Dendritic cell treated with granulocyte-macrophage colony-stimulating factor and Interleukin-4, amounts not matched to agents 40 ng/mL and 50 ng/mL, for 4 days (primary cell): Measurements from ENCODE around the gene SETDB1.

ENCODE experiments used
- H3K27ac Mint-ChIP-seq: one replicate; pipeline ENCODE4 v1.8.0; 2022; ENCODE audit warnings: mild to moderate bottlenecking, mixed read lengths
- H3K27me3 Mint-ChIP-seq: one replicate; pipeline ENCODE4 v1.8.0; 2022; ENCODE audit warnings: mild to moderate bottlenecking, mixed read lengths
- H3K36me3 Mint-ChIP-seq: one replicate; pipeline ENCODE4 v1.8.0; 2022; ENCODE audit warnings: low read depth, mixed read lengths
- H3K4me1 Mint-ChIP-seq: one replicate; pipeline ENCODE4 v1.8.0; 2022; ENCODE audit warnings: low read depth, mixed read lengths
- H3K4me3 Mint-ChIP-seq: one replicate; pipeline ENCODE4 v1.8.0; 2022; ENCODE audit warnings: mild to moderate bottlenecking, moderate library complexity, mixed read lengths
- H3K9me3 Mint-ChIP-seq: one replicate; pipeline ENCODE4 v1.8.0; 2022; ENCODE audit warnings: mixed read lengths
- intact Hi-C: fragments of 100-400 bp; cut with micrococcal nuclease; formaldehyde crosslinking; loops from one replicate; pipeline ENCODE4 v1.15.0; 2022

Gene SETDB1

GRCh38 chr1:150960646-150961045 lies 34.5 kb downstream of the SETDB1 start:
- Mint-ChIP-seq H3K27ac (no peak overlapping the region), H3K27me3 (no peaks in the 10 kb centered on the region), H3K4me1 (peaks cover 8% of the 10 kb centered on the region), H3K4me3 (no peak overlapping the region), H3K9me3 (no peaks in the 10 kb centered on the region), H3K36me3 (peaks cover 99% of the 10 kb centered on the region)
- intact Hi-C loops = no loop called here

- no peak overlapping the region for H3K4me3 Mint-ChIP-seq
- H3K4me1 Mint-ChIP-seq = peaks cover 8% of the 10 kb centered on the region
- no peaks in the 10 kb centered on the region for H3K9me3 Mint-ChIP-seq
- H3K36me3 Mint-ChIP-seq = peaks cover 99% of the 10 kb centered on the region
- H3K27ac Mint-ChIP-seq = no peak overlapping the region
- intact Hi-C loops = no loop called here
- H3K27me3 Mint-ChIP-seq = no peaks in the 10 kb centered on the region
Measured at GRCh38 chr1:150961756-150962155, 35.6 kb downstream of the SETDB1 start.

GRCh38 chr1:150963321-150964163 lies 37.4 kb downstream of the SETDB1 start:
- Mint-ChIP-seq H3K4me3 (no peak overlapping the region), H3K36me3 (peaks cover 99% of the 10 kb centered on the region), H3K27me3 (no peaks in the 10 kb centered on the region), H3K27ac (no peak overlapping the region), H3K4me1 (peaks cover 17% of the 10 kb centered on the region), H3K9me3 (no peaks in the 10 kb centered on the region)
- intact Hi-C loops = no loop called here

- no peaks in the 10 kb centered on the region for H3K9me3 Mint-ChIP-seq
- intact Hi-C loops = no loop called here
- no peak overlapping the region for H3K4me3 Mint-ChIP-seq
- H3K4me1 Mint-ChIP-seq = peaks cover 19% of the 10 kb centered on the region
- no peak overlapping the region for H3K27ac Mint-ChIP-seq
- no peaks in the 10 kb centered on the region for H3K27me3 Mint-ChIP-seq
- peaks cover 99% of the 10 kb centered on the region for H3K36me3 Mint-ChIP-seq
Measured at GRCh38 chr1:150964164-150964489, 38.0 kb downstream of the SETDB1 start.

GRCh38 chr1:150965605-150966004 lies 39.4 kb downstream of the SETDB1 start:
- H3K4me1 Mint-ChIP-seq = peaks cover 31% of the 10 kb centered on the region
- no peaks in the 10 kb centered on the region for H3K9me3 Mint-ChIP-seq
- H3K27ac Mint-ChIP-seq = no peak overlapping the region
- no peak overlapping the region for H3K4me3 Mint-ChIP-seq
- H3K27me3 Mint-ChIP-seq = no peaks in the 10 kb centered on the region
- intact Hi-C loops = no loop called here
- H3K36me3 Mint-ChIP-seq = peaks cover 88% of the 10 kb centered on the region

- H3K27me3 Mint-ChIP-seq = no peaks in the 10 kb centered on the region
- H3K4me3 Mint-ChIP-seq = no peak overlapping the region
- intact Hi-C loops = no loop called here
- H3K36me3 Mint-ChIP-seq = peaks cover 88% of the 10 kb centered on the region
- H3K4me1 Mint-ChIP-seq = peaks cover 35% of the 10 kb centered on the region
- no peak overlapping the region for H3K27ac Mint-ChIP-seq
- no peaks in the 10 kb centered on the region for H3K9me3 Mint-ChIP-seq
Measured at GRCh38 chr1:150966011-150966410, 39.8 kb downstream of the SETDB1 start.

- no peaks in the 10 kb centered on the region for H3K27me3 Mint-ChIP-seq
- peak overlapping the region; percentile 24 for H3K27ac Mint-ChIP-seq
- intact Hi-C loops = no loop called here
- peaks cover 77% of the 10 kb centered on the region for H3K36me3 Mint-ChIP-seq
- H3K9me3 Mint-ChIP-seq = no peaks in the 10 kb centered on the region
- peaks cover 48% of the 10 kb centered on the region for H3K4me1 Mint-ChIP-seq
- H3K4me3 Mint-ChIP-seq = no peak overlapping the region
Measured at GRCh38 chr1:150967936-150968335, 41.8 kb downstream of the SETDB1 start.

GRCh38 chr1:150968491-150968890 lies 42.3 kb downstream of the SETDB1 start:
- H3K27ac Mint-ChIP-seq = no peak overlapping the region
- H3K4me3 Mint-ChIP-seq = no peak overlapping the region
- no peaks in the 10 kb centered on the region for H3K27me3 Mint-ChIP-seq
- no peaks in the 10 kb centered on the region for H3K9me3 Mint-ChIP-seq
- peaks cover 52% of the 10 kb centered on the region for H3K4me1 Mint-ChIP-seq
- intact Hi-C loops = no loop called here
- peaks cover 77% of the 10 kb centered on the region for H3K36me3 Mint-ChIP-seq

GRCh38 chr1:150969626-150970025 lies 43.5 kb downstream of the SETDB1 start:
- Mint-ChIP-seq H3K4me3 (no peak overlapping the region), H3K4me1 (peaks cover 56% of the 10 kb centered on the region), H3K9me3 (no peaks in the 10 kb centered on the region), H3K27me3 (no peaks in the 10 kb centered on the region), H3K27ac (no peak overlapping the region), H3K36me3 (peaks cover 71% of the 10 kb centered on the region)
- intact Hi-C loops = loop anchor here (10.0 kb wide), 2 partner anchors 205 to 605 kb away; partner anchors contain the start of genes CTSS and RPRD2

- peak overlapping the region; percentile 85 for H3K4me3 Mint-ChIP-seq
- no peaks in the 10 kb centered on the region for H3K9me3 Mint-ChIP-seq
- no peaks in the 10 kb centered on the region for H3K27me3 Mint-ChIP-seq
- H3K4me1 Mint-ChIP-seq = peaks cover 61% of the 10 kb centered on the region
- peaks cover 57% of the 10 kb centered on the region for H3K36me3 Mint-ChIP-seq
- intact Hi-C loops = loop anchor here (10.0 kb wide), 2 partner anchors 206 to 606 kb away; partner anchors contain the start of genes CTSS and RPRD2
- H3K27ac Mint-ChIP-seq = peak overlapping the region; percentile 82
Measured at GRCh38 chr1:150970808-150971582, 44.8 kb downstream of the SETDB1 start.

- Mint-ChIP-seq H3K36me3 (peaks cover 49% of the 10 kb centered on the region), H3K9me3 (no peaks in the 10 kb centered on the region), H3K27me3 (no peaks in the 10 kb centered on the region), H3K4me1 (peaks cover 69% of the 10 kb centered on the region), H3K27ac (peak overlapping the region; percentile 82), H3K4me3 (peak overlapping the region; percentile 85)
- intact Hi-C loops = loop anchor here (10.0 kb wide), 2 partner anchors 207 to 607 kb away; partner anchors contain the start of genes CTSS and RPRD2
Measured at GRCh38 chr1:150971583-150972416, 45.6 kb downstream of the SETDB1 start.

- H3K27me3 Mint-ChIP-seq = no peaks in the 10 kb centered on the region
- peak overlapping the region; percentile 85 for H3K4me3 Mint-ChIP-seq
- H3K36me3 Mint-ChIP-seq = peaks cover 42% of the 10 kb centered on the region
- intact Hi-C loops = loop anchor here (10.0 kb wide), 2 partner anchors 208 to 608 kb away; partner anchors contain the start of genes CTSS and RPRD2
- H3K9me3 Mint-ChIP-seq = no peaks in the 10 kb centered on the region
- peaks cover 76% of the 10 kb centered on the region for H3K4me1 Mint-ChIP-seq
- H3K27ac Mint-ChIP-seq = peak overlapping the region; percentile 82
Measured at GRCh38 chr1:150972417-150972940, 46.3 kb downstream of the SETDB1 start.

GRCh38 chr1:150973258-150973835 lies 47.2 kb downstream of the SETDB1 start:
- intact Hi-C loops = loop anchor here (10.0 kb wide), 2 partner anchors 209 to 609 kb away; partner anchors contain the start of genes CTSS and RPRD2
- no peaks in the 10 kb centered on the region for H3K27me3 Mint-ChIP-seq
- H3K27ac Mint-ChIP-seq = peak overlapping the region; percentile 82
- peak overlapping the region; percentile 85 for H3K4me3 Mint-ChIP-seq
- peaks cover 76% of the 10 kb centered on the region for H3K4me1 Mint-ChIP-seq
- H3K9me3 Mint-ChIP-seq = no peaks in the 10 kb centered on the region
- H3K36me3 Mint-ChIP-seq = peaks cover 34% of the 10 kb centered on the region
